NCI-H82 treated with DMSO at 0.1 percent for 48 hours (cell line): ENCODE data around the gene FOXO3.
A peak's percentile ranks its signal among the peaks of the same experiment; 100 is the strongest.

Source experiments
- DNase-seq: peaks from one replicate; lab custom pipeline; 2025; ENCODE audit not compliant: unreplicated experiment; lab: John Stamatoyannopoulos, UW

The FOXO3 gene

DNA sequence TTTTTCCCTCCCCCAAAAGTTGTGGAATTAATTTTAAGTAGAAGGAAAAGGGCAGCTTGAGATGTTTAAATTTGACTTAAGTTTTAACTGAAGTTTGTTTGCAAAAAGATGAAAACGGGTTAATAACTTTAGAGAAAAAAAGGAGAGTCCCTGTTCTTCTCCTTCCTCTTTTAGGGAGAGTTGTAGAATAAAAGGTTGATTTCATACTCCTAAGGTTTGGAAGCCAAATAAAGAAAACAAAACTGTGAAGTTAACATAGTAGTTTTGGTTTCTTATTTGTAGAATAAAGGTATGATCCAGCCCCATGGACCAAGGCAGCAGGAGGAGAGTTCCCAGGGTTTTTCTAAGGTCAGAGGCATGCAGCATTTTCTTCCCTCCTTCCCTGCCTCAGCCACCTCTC is 33.4 kb downstream of the FOXO3 start:
- DNase-seq: no peak

DNA sequence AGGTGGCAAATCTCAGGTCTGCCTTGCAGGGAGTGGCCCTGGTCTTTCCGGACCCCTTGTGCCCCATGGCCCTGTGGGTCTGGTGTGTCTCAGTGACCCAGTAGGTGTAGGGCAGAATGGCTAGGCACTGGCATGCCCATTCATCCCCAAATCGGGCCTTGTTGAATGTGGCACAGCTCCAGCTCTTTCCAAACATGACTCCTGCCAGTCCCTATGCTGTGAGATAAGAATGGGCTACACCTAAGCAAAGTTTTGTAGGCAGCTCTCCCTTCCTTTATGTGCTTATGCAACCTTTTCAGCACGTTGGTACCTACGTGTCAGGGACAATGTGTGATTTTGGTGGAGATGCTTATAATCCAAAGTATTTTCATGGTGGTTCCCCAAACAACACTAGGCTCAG is 33.9 kb downstream of the FOXO3 start:
- no peak for DNase-seq

DNA sequence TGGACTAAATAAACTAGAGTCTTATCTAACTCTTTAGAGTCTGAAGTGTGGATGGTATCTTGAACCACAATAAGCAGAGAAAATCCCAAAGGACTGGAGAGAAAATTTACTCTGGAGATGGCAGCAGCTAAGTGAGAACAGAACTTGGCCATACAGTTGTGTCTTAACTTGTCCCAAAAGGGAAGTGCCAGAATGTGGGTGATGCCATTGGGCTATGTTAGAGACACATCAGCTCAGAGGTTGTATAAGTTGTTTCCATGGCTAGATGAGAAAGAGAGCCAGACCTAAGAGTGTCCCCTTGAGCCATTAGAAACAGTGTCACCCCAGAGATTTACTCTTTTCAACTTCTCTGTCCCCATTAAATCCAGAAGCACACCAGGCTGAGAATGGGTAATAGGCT is 36.2 kb downstream of the FOXO3 start:
- no peak for DNase-seq

DNA sequence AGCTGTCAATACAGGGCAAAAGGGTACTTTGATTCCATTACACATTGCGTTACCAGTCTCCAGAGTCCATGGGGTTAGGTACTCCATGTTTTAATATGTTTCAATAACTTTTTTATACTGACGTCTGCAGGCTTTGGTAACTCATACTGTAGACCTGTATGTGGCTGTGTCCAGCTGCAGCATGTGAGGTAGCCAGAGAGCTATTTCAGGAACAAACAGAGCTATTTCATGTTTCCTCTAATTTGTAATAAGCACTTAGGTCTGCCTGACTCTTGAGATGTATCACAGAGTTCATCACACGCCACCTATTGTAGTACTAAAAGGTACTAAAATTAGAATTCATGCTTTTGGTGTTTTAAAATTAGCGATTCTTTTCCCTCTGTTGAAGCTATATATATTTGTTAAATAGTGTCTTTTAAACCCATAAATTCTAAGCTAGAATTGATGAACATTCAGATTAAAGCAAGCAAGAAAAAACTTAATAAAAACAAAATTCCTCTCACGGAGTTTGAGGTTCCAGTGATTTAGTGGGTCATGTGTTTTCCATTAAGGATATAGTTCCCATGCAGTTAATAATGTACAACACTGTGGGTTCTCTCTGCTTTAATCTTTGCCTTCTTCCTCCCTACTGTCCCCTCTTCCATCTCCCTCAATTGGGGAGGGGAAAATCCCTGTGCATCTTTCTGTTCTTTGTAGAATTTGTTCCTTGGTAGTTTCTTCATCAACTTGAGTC is 37.0 kb downstream of the FOXO3 start:
- DNase-seq: no peak

DNA sequence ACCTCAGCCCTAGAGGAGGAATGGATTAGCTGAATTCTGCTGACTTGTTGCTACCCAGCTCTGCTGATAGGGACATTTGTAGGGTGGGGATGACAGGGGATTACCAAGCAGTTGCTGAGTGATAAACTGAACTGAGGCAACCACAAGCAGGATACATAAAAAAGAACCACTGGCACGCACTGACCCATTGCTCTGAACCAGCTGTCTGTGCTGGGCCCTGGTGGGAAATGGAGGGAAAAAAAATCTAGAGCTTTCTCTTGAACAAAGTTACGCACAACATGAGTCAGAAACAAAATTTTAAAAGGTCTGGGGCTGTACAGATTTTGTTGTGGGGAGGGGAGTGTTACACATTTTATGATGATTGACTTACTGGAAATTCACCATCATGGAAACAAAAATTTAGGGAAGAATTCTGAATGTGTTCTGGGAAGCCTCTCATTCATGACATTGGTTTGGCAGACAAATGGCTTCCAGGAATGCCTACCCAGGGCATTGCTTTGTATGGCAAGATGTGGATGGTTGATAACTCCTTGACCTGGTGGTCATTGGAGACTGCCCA is 37.7 kb downstream of the FOXO3 start:
- peak; percentile 13 for DNase-seq

DNA sequence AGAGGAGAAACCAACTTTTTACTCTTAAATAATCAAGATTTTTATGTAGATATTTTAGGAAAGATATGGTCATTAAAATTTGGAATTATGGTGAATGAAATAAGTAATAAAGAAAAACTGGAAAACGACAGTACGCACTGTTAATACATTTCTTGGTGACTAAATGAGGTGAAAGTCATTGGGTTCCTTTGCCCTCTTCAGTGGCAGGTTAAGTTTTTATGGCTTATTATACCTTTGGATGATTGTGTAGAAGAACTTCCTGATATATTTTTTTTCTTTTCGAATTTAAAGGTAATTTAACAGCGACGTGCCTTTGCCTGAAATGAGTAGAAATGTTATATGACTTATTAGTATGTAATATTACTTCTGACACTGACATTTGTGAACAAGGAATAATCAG is 43.4 kb downstream of the FOXO3 start:
- no peak for DNase-seq

DNA sequence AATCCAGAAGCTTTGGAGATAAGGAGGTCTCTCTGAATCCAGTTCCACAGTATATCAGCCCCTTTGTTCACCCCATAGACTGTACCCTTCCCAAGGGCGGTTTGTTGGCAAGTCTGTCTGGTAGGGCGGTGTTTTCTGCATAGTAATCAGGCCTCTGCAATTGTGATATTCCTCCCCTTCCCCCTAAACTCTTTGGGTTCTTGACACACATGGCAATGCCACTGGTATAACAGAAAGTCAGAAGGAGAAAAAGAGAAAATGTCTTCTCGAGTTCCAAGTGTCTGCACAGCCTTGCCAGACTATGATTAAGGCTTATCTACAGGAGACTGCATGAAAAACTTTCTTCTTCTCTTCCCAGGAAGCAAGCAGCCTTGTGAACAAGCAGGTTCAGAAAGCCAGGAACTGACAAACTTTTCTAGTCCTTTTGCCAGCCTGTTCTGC is 45.6 kb downstream of the FOXO3 start:
- DNase-seq: no peak

DNA sequence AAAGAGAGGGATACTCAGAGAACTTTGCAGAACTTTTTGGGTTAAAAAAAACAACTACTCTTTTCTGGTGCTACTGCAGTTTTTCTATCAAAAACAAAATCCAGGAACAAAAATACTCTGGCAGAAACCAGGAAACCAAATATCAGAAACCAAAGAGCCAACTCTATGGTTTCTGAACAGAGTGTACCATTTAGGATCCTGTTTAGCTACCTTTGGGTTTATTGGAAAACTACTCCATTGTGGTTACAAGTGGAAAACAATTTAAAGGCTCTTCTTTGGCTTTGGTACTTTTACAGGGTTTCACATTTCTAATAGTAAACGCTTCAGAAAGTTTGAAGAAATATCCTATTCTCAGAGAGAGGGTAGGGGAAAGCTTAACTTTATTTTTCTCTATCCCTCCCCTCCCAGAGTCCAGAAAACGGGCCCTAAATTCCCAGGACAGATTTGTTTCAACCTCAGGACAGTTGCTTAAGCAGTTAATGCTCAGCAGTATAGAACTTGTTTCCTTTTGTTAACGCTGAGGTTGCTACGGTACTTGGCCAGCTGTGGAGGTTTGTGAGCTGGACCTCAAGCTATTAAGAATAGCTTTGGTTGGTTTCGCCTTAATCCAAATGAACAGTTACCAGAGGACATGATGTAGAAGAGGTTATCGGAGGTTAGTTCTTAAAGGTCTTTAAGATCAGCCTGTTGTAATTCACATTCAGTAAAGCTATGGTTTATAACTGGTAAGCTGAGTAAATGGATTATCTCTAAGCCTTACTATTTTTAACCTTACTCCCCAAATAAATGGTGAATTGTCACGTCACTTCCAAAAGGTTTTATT is 47.9 kb downstream of the FOXO3 start:
- DNase-seq: peak; percentile 96

DNA sequence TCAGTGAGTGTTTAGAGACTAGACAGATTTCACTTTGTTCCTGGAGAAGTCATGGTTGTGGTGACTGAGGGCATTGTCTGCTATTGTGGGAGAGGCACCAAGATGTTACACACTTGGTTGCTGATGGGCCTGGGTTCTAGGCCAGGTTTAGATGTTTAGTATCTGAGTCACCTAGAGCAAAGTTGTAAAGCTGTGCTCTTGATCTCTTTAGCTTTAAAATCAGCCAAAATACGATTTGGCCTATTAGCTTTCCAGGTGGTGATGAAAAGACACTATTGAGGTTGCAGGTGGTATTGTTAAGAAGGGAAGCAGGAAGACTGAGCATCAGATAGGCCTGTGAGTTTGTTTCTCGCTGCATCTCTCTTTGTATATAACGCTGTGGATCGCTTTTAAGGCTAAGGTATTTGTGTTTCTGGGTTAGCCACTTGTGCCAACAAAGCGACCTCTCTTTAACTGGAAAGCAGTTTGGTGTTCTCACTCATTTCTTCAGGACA is 48.6 kb downstream of the FOXO3 start:
- DNase-seq: peak; percentile 90

DNA sequence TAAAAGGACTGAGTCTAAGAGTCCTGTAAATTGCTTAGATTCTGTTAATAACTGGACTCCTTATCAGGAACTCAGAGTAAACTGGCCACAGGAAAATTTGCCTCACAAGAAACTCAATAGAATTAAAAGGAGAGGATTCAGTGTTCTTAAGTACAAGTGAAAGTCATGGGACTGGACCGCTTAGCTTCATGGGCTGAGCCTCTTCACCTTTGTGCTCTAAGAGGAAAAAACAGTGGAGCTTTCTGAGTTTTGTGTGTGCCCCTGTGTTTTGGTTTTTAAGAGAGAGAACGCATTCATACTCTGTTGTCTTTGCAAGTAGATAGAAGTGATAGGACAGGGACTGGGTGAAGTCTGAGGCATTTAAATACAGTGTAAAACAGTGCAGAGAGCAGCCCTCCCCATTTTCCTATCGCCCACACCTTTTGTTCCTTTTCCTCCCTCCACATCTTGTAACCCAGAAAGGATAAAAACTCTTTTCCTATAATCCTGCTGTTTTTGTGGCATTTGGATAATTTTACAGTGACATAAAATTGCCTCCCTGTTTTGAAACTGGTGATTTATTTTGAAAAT is 49.6 kb downstream of the FOXO3 start:
- DNase-seq: no peak

DNA sequence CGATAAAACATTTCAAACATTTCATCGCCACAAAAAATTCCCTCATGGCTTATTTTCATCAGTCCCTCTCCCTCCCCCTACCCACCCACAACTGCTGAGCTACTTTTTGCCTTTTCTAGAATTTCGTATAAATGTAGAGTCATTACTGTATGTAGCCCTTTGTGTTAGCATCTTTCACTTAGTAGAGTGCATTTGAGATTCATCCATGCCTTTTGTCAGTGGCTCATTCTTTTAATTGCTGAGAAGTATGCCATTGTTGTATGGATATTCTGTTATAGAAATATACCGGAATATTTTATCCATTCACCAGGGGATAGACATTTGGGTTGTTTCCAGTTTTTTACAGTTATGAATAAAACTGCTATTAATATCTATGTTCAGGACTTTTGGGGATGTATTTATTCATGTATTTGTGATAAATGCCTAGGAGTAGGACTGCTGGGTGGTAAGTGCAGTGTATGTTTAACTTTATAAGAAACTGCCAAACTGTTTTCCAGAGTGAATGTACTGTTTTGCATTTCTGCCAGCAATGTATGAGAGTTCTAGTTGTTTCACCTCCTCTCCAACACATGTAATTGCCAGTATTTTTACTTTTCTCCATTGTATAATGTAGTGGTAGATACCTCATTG is 50.4 kb downstream of the FOXO3 start:
- DNase-seq: no peak

DNA sequence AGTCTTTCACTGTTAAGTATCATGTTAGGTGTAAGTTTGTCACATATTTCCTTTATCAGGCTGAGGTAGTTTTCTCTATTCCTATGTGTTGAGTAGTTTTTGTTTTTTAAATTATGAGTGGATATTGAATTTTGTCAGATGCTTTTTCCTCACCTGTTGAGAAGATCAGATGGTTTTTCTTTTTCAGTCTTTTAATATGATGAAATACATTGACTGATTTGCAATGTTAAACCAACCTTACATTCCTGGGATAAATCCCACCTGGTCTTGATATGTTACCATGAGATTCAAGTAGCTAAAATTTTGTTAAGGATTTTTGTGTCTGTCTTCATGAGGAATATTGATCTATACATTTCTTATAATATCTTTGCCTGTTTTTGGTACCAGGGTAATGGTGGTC is 52.1 kb downstream of the FOXO3 start:
- no peak for DNase-seq

DNA sequence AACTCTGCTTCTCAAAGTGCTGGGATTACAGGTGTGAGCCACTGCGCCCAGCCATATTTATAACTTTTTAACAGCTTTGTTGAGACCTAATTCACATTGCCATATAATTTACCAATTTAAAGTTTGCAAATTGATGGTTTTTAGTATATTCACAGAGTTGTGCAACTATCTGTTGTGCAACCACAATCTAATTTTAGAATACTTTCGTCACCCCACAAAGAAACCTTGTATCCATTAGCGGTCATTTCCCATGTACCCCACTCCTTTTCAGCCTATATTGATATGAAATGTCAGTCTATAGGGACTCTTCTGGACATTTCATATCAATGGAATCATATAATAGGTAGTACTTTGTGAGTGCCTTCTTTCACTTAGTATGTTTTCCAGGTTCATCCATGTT is 55.8 kb downstream of the FOXO3 start:
- no peak for DNase-seq

DNA sequence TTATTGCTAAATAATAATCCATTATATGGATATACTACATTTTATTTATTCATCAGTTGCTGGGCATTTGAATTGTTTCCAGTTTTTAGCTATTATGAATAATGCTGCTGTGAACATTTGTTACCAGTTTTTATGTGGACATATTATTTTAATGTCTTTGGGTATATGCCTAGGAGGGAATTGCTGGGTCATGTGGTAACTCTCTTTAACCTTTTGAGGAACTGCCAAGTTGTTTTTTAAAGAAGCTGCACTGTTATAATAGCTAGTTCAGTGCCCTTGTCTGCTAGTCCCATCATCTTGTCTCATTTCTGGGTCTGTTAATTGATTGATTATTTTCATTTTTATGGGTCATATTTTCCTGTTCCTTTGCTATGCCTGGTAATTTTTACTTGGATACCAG is 56.3 kb downstream of the FOXO3 start:
- DNase-seq: no peak

DNA sequence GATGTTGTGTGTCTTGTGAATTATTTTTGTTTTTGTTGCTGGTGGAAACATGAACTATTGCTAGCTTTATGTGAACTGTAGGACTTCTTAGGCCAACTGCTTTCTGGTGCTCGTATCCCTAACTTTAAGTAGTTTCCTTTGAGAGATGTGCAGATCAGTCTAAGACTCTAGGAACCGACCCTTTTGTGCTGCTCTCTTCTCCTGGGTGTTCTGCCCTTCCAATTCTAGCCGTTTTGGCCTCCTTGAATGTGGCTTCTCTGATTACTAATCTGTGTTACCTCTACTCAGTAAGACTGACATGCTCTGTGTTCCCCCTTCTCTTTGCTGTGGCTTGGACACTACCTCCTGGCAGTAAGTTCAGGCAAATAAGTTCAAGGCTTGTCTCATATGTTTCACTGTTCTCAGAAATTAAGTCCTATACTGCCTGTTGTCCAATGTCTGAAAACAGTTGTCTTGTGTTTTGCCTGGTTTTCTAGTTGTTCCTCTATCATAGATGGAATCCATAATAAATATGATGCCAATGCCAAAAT is 58.0 kb downstream of the FOXO3 start:
- no peak for DNase-seq

DNA sequence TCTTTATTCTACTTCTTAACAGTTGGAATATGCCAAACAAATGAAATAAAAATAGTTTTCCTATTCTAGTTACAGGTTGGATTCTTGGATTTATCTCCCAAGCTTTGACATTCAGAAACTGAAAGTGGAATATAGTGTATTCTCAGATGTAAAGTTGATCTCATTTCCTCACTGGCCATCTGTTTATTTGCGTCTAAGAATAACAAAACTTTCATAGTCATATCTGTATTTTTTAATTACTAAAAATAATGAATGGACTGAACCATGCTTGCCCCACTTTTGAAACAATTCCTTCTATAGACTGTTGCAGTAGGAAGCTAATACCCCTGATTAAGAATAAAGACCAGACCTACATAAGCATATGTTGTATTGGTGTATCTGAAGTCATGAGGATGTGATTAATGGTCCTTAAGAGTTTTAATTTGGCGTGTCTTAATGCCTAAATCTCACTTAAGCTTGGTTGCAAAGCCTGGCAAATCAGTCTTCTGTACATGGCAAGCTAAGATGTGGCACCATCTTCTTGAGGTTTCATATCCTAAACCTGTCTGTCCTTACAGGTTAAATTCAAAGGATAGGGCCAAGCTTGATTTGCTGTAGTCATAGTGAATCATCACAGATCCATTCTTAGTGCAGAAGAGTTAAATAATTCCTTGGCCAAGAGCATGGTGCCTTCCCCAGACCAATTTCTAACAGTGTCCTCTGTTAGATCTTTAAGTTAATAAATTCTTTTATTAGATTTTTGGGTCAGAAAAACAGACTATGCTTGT is 58.9 kb downstream of the FOXO3 start:
- peak; percentile 94 for DNase-seq

DNA sequence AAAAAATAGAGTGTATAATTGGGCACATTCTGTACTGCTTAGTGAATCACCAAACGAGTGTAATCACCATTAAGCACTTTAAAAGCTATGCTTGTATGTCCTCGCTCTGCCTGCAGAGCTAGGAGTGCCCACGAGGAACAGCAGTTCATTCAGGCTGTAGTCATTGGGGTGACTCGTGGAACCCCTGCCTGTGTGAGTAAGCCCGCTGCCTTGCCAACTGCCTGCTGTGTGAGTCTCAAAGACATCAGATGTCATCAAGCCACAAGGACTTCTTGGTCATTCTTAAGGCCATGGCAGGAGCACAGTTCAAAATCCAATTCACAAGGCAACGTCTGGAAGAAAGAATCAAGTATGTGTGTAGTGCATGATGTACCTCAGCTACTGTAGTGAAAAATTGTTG is 60.4 kb downstream of the FOXO3 start:
- DNase-seq: no peak

DNA sequence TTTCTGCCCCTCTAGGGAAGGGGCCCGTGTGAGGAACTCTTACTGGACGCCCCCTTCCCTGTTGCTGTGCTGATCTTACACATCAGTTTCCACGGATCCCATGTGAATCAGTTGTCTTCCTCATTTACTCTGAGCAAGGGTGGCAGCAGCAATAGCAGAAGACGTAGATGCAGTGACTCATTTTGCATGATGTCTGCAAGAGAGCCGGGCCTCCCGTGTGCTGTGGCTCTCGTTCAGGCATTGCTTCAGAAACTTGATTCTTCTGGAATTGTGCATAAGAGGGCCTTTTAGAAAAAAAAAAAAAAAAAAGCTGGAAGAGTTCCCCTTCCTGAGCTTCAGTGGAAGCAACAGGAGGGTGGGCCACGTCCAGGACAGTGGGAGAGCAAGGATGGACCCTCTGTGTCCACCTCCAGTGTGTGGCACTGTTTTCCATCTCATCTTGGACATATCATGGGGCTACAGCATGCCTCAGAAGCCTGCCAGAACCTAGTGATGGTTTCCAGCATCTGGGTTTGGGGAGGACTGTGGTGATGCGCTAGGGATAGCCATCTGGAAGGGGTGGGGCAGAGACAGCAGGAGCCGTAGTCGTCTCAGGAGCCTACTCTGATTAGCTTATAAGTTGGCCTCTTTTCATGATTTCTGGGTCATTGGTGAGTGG is 62.1 kb downstream of the FOXO3 start:
- DNase-seq: peak; percentile 32

DNA sequence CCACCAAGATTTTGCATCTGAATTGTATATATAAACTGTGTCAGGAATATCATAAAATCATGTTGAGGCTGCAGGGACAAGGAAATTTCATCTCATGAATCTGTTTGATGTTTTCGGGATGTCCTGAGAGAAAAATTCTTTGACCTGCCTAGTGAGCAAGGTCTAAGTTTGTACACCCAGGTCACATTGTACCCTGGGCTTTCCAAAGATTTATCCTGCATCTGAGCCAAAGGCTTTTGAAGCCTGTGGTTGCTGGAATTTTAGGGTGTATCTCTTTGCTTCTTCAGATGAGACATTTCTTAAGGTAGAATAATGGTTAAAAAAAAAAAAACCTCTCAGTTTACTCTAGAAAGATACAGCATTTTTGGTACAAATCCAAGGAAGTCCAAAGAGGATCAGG is 63.3 kb downstream of the FOXO3 start:
- DNase-seq: no peak

DNA sequence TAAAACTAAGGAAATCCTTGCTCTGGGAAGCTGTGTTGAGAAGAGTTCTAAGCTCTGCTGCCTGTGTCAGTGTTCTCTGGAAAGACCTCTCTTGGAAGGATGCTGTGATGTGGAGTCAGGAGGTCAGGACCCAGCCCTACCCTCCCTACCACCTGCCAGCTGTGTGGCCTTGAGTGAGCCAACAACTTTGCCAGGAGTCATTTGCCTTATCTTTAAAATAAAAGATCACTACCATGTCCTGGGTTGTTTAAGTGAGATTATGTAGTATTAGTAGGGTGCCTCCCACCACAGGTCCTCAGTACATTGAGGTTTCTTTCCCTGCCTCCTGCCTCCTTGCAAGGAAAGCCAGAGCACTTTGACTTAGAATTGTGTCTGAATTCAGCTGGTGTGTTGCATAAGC is 64.9 kb downstream of the FOXO3 start:
- DNase-seq: no peak
